ENCODE results near the gene ARID5B.
A peak's percentile ranks its signal among the peaks of the same experiment; 100 is the strongest.

ARID5B gene

DNA sequence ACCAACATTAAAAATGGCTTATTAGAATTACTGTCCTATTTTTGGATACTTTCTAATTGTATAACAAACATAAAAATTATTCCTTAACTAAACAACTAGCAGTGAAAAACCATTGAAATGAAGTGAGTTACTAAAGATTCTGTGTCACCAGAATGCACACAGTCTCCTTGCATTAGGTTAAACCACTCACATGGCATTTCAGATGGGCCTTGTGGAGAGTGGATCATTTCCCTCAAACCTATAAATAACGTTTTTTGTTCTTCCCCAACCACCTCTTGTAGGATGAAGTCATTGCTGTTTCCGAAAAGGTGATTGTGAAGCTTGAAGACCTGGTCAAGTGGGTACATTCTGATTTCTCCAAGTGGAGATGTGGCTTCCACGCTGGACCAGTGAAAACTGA lies 38.4 kb downstream of the ARID5B start:
- DNase-seq: no peak

GRCh38 chr10:61941202-61941681 lies 39.7 kb downstream of the ARID5B start:
- peak; percentile 39 for DNase-seq

GRCh38 chr10:61942604-61943461 lies 41.3 kb downstream of the ARID5B start:
- peak; percentile 67 for DNase-seq

GRCh38 chr10:61943674-61944378 lies 42.3 kb downstream of the ARID5B start:
- DNase-seq: peak; percentile 70

- DNase-seq: no peak
Measured at GRCh38 chr10:61944410-61945147, 43.1 kb downstream of the ARID5B start.

- DNase-seq: no peak
Measured at GRCh38 chr10:61949687-61950086, 48.2 kb downstream of the ARID5B start.

DNA sequence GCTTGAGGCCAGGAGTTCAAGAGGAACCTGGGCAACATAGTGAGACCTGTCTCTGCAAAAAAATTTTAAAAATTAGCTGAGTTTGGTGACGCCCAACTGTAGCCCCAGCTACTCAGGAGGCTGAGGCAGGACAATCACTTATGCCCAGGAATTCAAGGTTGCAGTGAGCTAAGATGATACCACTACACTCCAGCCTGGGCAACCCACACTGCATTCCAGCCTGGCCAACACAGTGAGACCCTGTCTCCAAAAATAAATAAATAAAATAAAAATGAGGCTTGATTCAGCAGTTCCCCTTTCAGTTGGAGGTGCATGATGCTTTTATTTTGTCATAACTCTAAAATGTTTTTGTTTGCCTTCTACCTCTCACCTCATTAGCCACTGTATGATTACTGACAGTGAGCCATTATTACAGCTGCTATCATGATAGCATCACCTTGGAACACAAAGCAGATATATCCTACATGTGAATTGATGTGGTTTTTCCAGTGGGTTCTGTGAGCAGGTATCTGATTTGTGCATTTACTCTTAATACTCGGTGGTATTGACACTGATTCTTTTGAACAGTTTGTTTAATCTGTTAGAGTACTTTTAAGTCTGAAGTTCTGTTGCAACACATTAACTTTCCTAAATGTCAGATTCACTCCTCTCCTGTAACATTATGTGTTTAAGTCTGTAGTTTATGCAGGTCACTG lies 49.1 kb downstream of the ARID5B start:
- DNase-seq: no peak

DNA sequence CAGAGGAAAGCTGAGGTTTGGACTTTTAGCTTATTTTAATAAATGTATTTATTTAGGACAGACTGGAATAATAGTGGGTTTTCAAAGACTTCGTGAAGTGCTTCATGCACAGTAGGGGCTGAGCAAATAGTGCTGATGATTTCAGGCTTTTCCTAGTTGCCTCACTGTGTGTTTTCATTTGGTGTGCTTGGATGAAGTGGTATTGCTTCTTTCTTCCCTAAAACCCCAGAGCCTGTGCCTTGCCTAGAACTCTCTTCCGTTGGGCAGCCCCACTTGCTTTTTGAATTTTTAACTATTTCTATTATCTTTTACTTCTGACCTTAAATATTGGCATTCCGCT lies 49.6 kb downstream of the ARID5B start:
- DNase-seq: no peak

- DNase-seq: no peak
Measured at GRCh38 chr10:61952028-61952674, 50.7 kb downstream of the ARID5B start.

DNA sequence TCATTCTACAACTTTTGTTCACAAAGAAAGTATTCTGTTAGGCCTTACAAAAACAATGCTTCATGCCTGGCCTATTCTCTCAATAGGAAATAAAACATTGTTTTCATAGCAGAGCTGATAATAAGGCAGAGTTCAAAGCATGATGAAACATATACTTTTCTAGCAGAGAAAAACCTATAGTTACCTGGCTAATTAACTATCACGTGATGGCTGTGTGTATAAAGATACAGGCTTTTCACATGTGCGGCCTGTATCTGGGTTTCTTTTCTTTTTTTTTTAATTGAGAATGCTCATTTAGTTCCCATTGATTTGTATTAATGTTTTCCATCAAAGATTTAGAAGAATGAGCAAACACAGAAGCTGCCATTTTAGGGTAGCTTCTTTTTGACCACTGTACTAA lies 51.7 kb downstream of the ARID5B start:
- DNase-seq: no peak

GRCh38 chr10:61957806-61958205 lies 56.3 kb downstream of the ARID5B start:
- no peak for DNase-seq

- DNase-seq: no peak
Measured at GRCh38 chr10:61958311-61958710, 56.8 kb downstream of the ARID5B start.

DNA sequence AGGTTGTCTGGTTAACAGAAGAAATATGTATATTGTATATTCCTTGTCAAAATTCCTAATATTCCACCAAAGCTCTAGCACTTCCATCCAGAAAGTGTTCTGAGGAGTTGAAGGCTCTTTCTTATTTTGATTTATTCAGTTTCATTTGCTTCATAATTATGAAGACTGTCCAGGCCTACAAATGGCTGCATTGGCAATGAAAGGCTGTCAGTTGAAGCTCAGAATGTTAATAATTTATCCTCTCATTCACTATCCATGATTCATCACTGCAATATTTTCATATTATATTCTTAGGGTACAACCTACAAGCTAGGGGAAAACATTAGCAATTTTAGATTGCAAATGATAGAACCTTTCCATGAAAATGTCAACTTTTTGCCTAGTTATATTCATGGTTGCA lies 57.3 kb downstream of the ARID5B start:
- no peak for DNase-seq

DNA sequence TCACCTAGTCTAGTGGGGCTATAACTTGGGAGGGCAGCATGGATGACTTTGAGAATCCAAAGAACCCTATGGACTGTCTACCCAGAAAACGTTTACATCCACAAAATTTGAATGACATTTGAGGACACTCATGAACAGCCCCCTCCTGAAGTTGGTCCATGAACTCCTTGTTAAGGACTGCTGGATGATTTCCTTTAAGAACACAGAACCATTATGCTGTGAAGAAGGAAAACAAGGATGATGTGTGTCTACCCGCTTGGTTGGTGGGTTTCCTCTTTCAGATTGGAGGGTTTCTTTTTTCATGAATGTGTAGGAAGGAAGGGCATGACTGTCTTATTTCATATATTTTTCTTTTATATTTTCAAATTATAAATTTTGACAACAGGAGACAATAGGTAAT lies 58.3 kb downstream of the ARID5B start:
- no peak for DNase-seq

DNA sequence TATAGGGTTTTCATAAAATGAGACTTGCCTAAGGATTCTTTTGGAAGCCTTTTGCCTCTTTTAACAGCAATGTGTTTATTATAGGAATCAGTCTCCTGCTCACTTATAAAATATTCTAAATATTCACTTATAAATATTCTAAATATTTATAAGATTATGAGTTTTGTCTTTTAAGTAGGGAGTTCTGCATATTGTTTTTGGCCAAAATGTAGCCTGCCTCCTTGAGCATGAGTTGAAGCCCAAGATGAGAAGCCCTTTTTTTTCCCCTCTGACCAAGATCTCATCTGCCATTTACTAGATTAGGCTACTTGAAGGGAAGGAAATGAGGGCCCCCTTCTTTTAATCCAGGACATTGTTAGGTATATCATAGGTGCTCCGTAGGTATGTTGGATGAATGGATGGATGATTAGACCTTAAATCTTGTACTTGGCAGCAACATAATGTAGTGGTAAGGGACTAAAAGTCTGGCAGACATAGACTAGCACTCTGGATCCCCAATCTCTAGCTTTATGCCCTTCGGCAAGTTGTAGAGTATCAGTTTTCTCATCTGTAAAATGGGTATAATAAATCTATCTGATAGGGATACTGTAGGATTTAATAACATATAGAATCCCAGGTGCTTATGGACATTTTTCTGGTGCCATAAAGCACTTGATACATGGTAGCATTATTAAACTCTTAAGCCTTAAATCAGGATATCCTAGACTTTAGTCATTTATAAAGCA lies 59.1 kb downstream of the ARID5B start:
- DNase-seq: no peak

DNA sequence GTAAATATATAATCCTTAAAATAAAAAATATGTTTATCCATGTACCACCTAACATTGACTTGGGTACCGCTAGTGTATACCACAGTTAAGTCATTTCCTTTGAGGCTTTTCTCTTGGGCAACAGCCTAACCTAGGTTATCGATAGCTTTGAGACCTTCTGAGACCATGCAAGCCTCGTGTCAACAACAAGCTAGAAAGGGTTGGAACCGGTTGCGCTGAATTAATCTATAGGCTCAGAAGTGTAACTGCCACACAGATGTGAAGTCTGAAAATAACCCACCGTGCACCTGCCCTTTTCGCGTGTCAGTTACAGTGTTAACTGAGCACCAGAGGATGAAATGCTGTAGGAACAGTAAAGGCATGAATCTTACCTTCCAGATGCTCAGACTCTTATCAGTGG lies 59.8 kb downstream of the ARID5B start:
- peak; percentile 71 for DNase-seq

DNA sequence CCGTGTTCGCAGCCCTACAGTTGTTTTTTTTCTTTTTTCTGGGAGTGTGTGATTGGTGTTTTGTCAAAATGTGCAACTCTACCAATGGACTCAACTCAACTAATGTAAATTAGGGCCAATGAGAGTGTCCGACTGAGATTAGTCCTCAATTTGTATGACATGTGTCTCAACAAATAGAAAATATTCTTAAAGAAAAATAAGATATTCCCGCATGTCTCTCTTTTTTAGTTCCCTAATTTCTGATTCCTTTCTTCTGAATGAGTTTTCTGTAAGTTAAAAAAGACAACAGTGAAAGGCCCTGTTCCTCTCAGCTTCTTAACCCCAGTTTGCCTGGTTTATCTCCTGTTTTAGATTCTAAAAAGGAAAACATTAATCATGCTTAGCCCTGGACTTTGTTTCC lies 61.5 kb downstream of the ARID5B start:
- no peak for DNase-seq

DNA sequence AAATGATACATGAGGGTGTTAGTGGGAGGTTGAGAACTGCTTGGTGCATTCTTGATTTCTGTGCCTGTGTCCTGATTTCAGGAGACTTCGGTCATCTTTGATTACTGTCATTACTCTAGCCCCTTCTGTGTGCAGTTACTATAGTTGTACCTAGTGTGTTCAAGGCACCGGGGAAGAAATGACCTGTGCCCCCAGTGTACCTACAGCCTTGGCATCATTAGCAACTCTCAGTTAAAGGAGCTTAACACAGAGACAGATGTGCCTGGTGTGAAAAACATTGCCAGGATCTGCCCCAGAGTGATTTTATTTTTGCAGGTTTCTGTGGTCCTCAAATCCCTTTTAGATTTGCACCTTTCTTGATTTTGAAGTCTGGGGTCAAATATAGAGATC lies 62.2 kb downstream of the ARID5B start:
- no peak for DNase-seq

DNA sequence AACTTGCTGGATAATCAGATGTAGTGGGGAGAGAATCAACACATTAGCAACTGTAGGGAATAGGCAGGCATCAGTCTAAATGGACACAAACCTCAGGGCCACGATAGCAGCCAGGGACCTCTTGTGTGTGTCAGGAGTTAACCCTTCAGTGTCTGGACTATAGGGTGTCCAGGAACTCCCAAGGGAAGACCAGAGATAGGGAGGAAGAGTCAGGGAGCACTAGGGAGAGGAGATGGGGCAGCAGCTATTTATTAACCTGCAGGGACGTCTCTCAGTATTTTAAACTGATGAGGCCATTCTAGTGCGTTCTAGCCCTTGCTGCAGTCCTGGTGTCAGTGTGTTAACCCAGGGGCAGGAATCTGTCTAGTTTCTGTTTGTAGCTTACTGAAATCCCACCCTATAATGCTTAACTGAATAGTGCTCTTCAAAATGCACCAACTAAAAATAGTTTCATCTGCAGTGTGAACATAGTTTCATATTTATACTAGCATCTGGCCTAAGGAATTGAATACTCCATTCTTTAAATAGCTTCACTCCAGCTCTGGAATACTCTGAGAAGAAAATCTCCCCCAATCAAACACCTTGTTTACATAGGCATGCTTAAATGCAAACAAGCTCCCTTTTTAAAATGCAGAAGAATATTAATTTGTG lies 62.7 kb downstream of the ARID5B start:
- no peak for DNase-seq

- no peak for DNase-seq
Measured at GRCh38 chr10:61964949-61965702, 63.6 kb downstream of the ARID5B start.

All from CD4-positive, alpha-beta T cell treated with Interleukin-17A for 1 hour (primary cell).